Measurements from ENCODE around the gene ZNFX1.

Gene ZNFX1

GRCh38 chr20:49275216-49275615 is 2.6 kb downstream of the ZNFX1 start:
- H3K9ac ChIP-seq: no peak overlapping the region
- no peak overlapping the region for H3K27ac ChIP-seq
- H3K4me2 ChIP-seq (ENCODE audit: low read length): no peak overlapping the region
- peaks cover 4% of the 10 kb centered on the region for H3K36me3 ChIP-seq (ENCODE audit: control insufficient read depth, insufficient read depth, low read length)
- H3K9me3 ChIP-seq (ENCODE audit: control insufficient read depth, low read length): peaks cover 1% of the 10 kb centered on the region
- H3K4me1 ChIP-seq: peaks cover 9% of the 10 kb centered on the region
- no peak overlapping the region for H2AFZ ChIP-seq
- H3K27me3 ChIP-seq (ENCODE audit: control insufficient read depth, insufficient read depth, low read length): no peaks in the 10 kb centered on the region
- peaks cover 23% of the 10 kb centered on the region for H3K79me2 ChIP-seq
- no peak overlapping the region for H3K4me3 ChIP-seq (ENCODE audit: low read depth, low read length)
- no peak for TF ChIP-seq CTCF (IDR thresholded peaks at IDR 0.05)

GRCh38 chr20:49273696-49274277 is 4.1 kb downstream of the ZNFX1 start:
- H3K27ac ChIP-seq: no peak overlapping the region
- no peak for TF ChIP-seq CTCF (IDR thresholded peaks at IDR 0.05)
- H3K36me3 ChIP-seq (ENCODE audit: control insufficient read depth, insufficient read depth, low read length): no peaks in the 10 kb centered on the region
- H2AFZ ChIP-seq: no peak overlapping the region
- no peak overlapping the region for H3K4me2 ChIP-seq (ENCODE audit: low read length)
- H3K9me3 ChIP-seq (ENCODE audit: control insufficient read depth, low read length): no peaks in the 10 kb centered on the region
- no peaks in the 10 kb centered on the region for H3K27me3 ChIP-seq (ENCODE audit: control insufficient read depth, insufficient read depth, low read length)
- peaks cover 18% of the 10 kb centered on the region for H3K79me2 ChIP-seq
- peaks cover 9% of the 10 kb centered on the region for H3K4me1 ChIP-seq
- no peak overlapping the region for H3K4me3 ChIP-seq (ENCODE audit: low read depth, low read length)
- H3K9ac ChIP-seq: no peak overlapping the region

DNA sequence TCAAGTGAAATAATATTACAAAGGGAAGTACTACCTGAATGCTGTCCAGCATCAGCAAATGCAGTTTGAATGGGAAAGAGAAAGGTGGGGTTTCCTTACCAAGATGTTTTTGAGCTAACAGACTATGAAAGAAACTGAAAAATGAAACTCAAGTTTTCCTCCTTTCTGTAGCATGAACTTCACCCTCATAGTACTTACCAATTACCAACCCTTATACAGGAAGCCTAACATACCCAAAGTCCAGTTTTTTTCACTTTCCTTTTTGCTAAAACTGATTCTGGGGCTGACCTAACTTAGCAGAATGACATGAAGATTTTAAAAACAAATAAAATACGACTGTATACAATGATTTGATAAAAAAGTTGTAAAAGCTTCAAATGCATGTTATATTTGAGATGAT is 5.2 kb downstream of the ZNFX1 start:
- Histone ChIP-seq H2AFZ (no peak overlapping the region), H3K27me3 (ENCODE audit: control insufficient read depth, insufficient read depth, low read length) (no peaks in the 10 kb centered on the region), H3K9me3 (ENCODE audit: control insufficient read depth, low read length) (no peaks in the 10 kb centered on the region), H3K9ac (no peak overlapping the region), H3K79me2 (peaks cover 17% of the 10 kb centered on the region), H3K36me3 (ENCODE audit: control insufficient read depth, insufficient read depth, low read length) (no peaks in the 10 kb centered on the region), H3K4me3 (ENCODE audit: low read depth, low read length) (no peak overlapping the region), H3K4me2 (ENCODE audit: low read length) (no peak overlapping the region), H3K27ac (no peak overlapping the region), H3K4me1 (peaks cover 9% of the 10 kb centered on the region)
- no peak for TF ChIP-seq CTCF (IDR thresholded peaks at IDR 0.05)

DNA sequence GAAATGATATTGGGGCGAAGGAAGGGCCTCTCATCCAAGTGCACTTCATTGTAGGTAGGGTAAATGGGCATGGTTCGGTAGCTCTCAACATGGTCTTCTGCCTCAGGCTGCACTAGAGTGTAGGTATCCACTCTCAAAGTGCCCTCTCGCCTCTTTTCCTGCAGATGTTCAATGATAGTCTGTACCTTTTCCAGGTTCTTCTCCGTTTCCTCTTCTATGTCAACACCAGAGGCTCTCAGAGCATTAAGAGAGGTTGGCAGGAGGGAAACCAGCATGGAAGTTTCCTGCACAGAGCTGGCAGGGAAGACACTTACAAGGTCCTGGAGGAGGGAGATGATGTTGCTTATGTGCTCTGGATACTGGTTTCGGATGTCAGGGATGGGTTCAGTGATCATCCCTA is 7.1 kb downstream of the ZNFX1 start:
- no peaks in the 10 kb centered on the region for H3K36me3 ChIP-seq (ENCODE audit: control insufficient read depth, insufficient read depth, low read length)

More for the DNA sequence above, 7.1 kb downstream of the ZNFX1 start:
- Histone ChIP-seq H3K9ac (no peak overlapping the region), H3K4me2 (ENCODE audit: low read length) (no peak overlapping the region), H3K27ac (no peak overlapping the region), H3K79me2 (peaks cover 17% of the 10 kb centered on the region), H3K9me3 (ENCODE audit: control insufficient read depth, low read length) (no peaks in the 10 kb centered on the region), H3K4me3 (ENCODE audit: low read depth, low read length) (no peak overlapping the region), H3K27me3 (ENCODE audit: control insufficient read depth, insufficient read depth, low read length) (no peaks in the 10 kb centered on the region), H3K4me1 (no peaks in the 10 kb centered on the region), H2AFZ (no peak overlapping the region)
- no peak for TF ChIP-seq CTCF (IDR thresholded peaks at IDR 0.05)

Data from parathyroid adenoma (tissue), 2 donors.